NCI-H2107 (cell line): ENCODE results near the gene CDH2.

Experiments
- DNase-seq: peaks from one replicate; lab custom pipeline; 2025; lab: John Stamatoyannopoulos, UW

The CDH2 gene

GRCh38 chr18:28176948-28177827 lies at the start of gene CDH2:
CDH2 (minus strand) TSS chr18:28177130; CDS start chr18:28177022, 108 bp downstream.
- DNase-seq: peak; percentile 24

GRCh38 chr18:28212060-28212459 lies 35.1 kb upstream of the CDH2 start:
- no peak for DNase-seq

GRCh38 chr18:28208712-28209265 lies 31.9 kb upstream of the CDH2 start:
- DNase-seq: no peak

GRCh38 chr18:28208268-28208667 lies 31.3 kb upstream of the CDH2 start:
- no peak for DNase-seq

GRCh38 chr18:28204154-28204553 lies 27.2 kb upstream of the CDH2 start:
- no peak for DNase-seq

- DNase-seq: no peak
These were observed 24.1 kb upstream of the CDH2 start for GRCh38 chr18:28201056-28201455.

GRCh38 chr18:28198620-28199019 lies 21.7 kb upstream of the CDH2 start:
- no peak for DNase-seq

- no peak for DNase-seq
These were observed 16.3 kb upstream of the CDH2 start for GRCh38 chr18:28193177-28193778.

GRCh38 chr18:28189400-28190239 lies 12.7 kb upstream of the CDH2 start:
- no peak for DNase-seq

- DNase-seq: no peak
These were observed 8.2 kb upstream of the CDH2 start for GRCh38 chr18:28185121-28185520.

GRCh38 chr18:28183418-28184078 lies 6.6 kb upstream of the CDH2 start:
- DNase-seq: no peak

GRCh38 chr18:28181616-28182015 lies 4.7 kb upstream of the CDH2 start:
- DNase-seq: no peak

GRCh38 chr18:28178720-28179119 lies 1.8 kb upstream of the CDH2 start:
- no peak for DNase-seq

- peak; percentile 54 for DNase-seq
These were observed 1.1 kb upstream of the CDH2 start for GRCh38 chr18:28177828-28178635.

GRCh38 chr18:28176698-28176947 lies 307 bp downstream of the CDH2 start:
- DNase-seq: no peak

- no peak for DNase-seq
These were observed 816 bp downstream of the CDH2 start for GRCh38 chr18:28175930-28176697.

- DNase-seq: no peak
These were observed 1.6 kb downstream of the CDH2 start for GRCh38 chr18:28175150-28175929.

GRCh38 chr18:28174181-28174905 lies 2.6 kb downstream of the CDH2 start:
- DNase-seq: no peak

- no peak for DNase-seq
These were observed 5.1 kb downstream of the CDH2 start for GRCh38 chr18:28171837-28172236.
